Cardiac muscle cell (in vitro differentiated cells and primary cell): ENCODE results near the gene PHACTR3. TPM values are rescaled to one million over a fixed set of nuclear protein-coding genes. Genes with fewer than 3 reads are reported as not detected.

Source experiments
- DNase-seq, 2 donors: peaks; one replicate each; pipeline versions ENCODE4 v3.0.0 to v3.0.0-alpha.2; 2010 to 2017; ENCODE audit warnings: low read depth in 1 of 2, low spot score in 1 of 2
- H3K27ac ChIP-seq: fragments of 200-600 bp; sonication (generic); 2 replicates; pipeline ENCODE4 v1.5.1; 2016
- H3K27me3 ChIP-seq: fragments of 200-600 bp; sonication (generic); 2 replicates; pipeline ENCODE4 v1.6.0; 2016; ENCODE audit warnings: control low read depth
- H3K36me3 ChIP-seq: fragments of 200-600 bp; sonication (generic); 2 replicates; pipeline ENCODE4 v1.5.1; 2016; ENCODE audit warnings: control low read depth
- H3K4me1 ChIP-seq: fragments of 200-600 bp; sonication (generic); 2 replicates; pipeline ENCODE4 v1.8.1; 2017; ENCODE audit warnings: low read depth, mild to moderate bottlenecking, mixed run types
- H3K4me3 ChIP-seq: fragments of 200-600 bp; sonication (generic); 2 replicates; pipeline ENCODE4 v1.5.1; 2016; ENCODE audit warnings: mild to moderate bottlenecking
- H3K9me3 ChIP-seq: fragments of 200-600 bp; sonication (generic); 2 replicates; pipeline ENCODE4 v1.5.1; 2017; ENCODE audit warnings: low read depth, mild to moderate bottlenecking, control low read depth
- polyA plus RNA-seq: library from polyadenylated mRNA; unstranded; fragments of >200 nt; fragmentation: Nextera tagmentation; extraction: Ambion mirVana; gene quantifications from 2 replicates; pipeline ENCODE4 v1.2.1, GENCODE V29; 2016
- total RNA-seq: library from RNA; depleted of rRNA; stranded (reverse); fragments of >200 nt; gene quantifications from 2 replicates; pipeline ENCODE4 v1.2.3, GENCODE V29; 2016
- TF ChIP-seq, protein P1 (sequence below): IDR thresholded peaks from 2 replicates; pipeline ENCODE4 v1.5.1; 2012; ENCODE audit warnings: low read depth, mild to moderate bottlenecking, low read length

PHACTR3 gene
- total and polyA plus RNA-seq, 2 experiments from 2014 or later: 0.55 to 17.0 TPM

DNA sequence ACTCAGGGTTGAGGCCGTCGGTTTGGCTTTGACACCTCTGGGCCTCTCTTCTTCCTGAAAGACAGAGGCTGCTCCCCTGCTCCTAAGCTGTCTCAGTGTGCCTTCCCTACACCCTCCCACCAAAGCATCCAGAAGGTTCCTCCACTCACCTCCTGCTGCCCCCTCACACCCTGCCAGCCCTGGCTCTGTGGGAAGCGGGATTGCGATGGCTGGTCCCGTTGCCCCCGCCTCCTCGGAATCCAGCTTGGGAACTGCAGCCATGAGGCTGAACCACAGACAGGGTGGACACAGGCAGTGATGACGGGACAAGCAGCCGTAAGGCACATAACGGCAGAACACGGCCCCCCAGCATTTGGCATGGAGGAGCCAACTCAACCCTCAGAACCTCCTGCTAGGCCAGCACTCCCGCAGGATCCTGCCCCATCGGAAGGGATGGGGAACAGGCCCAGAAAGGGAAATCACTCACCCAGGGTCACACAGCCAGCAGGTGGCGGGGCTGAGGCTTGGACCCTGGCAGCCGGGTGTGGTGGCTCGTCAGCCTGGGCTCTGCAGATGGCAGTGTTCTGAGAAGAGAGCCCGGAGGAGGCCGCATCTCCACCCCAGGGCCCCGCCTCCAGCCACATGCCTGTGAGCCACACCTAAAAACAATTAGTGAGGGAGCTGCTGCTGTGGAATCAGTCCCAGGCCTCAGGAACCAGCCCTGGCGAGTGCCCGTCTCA lies 139.6 kb downstream of the PHACTR3 start:
- Histone ChIP-seq H3K27me3 (no peaks in the 10 kb centered on the region), H3K27ac (no peak overlapping the region), H3K4me1 (no peaks in the 10 kb centered on the region), H3K36me3 (no peaks in the 10 kb centered on the region), H3K4me3 (no peak overlapping the region), H3K9me3 (no peaks in the 10 kb centered on the region)
- TF ChIP-seq, protein P1, sequence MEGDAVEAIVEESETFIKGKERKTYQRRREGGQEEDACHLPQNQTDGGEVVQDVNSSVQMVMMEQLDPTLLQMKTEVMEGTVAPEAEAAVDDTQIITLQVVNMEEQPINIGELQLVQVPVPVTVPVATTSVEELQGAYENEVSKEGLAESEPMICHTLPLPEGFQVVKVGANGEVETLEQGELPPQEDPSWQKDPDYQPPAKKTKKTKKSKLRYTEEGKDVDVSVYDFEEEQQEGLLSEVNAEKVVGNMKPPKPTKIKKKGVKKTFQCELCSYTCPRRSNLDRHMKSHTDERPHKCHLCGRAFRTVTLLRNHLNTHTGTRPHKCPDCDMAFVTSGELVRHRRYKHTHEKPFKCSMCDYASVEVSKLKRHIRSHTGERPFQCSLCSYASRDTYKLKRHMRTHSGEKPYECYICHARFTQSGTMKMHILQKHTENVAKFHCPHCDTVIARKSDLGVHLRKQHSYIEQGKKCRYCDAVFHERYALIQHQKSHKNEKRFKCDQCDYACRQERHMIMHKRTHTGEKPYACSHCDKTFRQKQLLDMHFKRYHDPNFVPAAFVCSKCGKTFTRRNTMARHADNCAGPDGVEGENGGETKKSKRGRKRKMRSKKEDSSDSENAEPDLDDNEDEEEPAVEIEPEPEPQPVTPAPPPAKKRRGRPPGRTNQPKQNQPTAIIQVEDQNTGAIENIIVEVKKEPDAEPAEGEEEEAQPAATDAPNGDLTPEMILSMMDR: no peak
- DNase-seq: no peak

DNA sequence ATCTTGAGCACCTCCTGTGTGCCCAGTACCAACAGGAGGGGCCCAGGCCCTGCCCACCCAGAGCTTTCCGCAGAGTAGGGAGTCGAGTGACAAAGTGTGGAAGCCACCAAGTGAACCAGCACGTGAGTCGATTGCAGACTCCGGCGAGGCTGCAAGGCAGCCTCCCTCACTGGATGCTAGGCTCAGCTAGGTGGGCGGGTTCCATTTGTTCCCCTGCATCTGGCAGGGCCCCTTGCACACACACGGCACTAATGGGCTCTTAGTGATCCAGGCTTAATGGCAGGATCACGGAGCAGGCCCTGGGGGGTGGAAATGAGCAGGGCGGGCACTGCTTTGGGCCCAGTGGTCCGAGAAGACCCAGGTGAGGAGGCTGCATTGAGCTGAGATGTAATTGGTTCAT lies 140.4 kb downstream of the PHACTR3 start:
- no peaks in the 10 kb centered on the region for H3K9me3 ChIP-seq
- no peak overlapping the region for H3K4me3 ChIP-seq
- H3K27ac ChIP-seq: no peak overlapping the region
- H3K36me3 ChIP-seq: no peaks in the 10 kb centered on the region
- no peaks in the 10 kb centered on the region for H3K4me1 ChIP-seq
- no peak for DNase-seq
- H3K27me3 ChIP-seq: no peaks in the 10 kb centered on the region
- TF ChIP-seq, protein P1: no peak

DNA sequence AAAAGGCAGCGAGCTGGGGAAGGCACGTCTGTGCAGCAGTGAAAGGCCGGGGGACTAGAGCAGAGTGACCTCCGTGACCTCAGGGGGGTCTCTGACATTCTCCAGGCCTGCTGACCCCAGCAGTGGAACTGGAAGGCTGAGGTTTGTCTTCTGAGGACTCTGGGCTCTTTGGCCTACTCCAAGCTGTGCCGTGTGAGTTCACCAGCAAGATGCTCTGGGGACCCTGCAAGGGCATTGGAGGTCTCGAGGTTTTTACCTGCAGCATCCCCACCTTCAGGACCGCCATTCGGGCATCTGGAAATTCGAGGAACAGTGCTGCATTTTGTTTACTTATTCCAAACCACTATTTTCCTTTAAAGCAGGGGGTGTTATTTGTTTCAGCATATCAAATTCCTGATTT lies 140.9 kb downstream of the PHACTR3 start:
- no peaks in the 10 kb centered on the region for H3K36me3 ChIP-seq
- H3K27ac ChIP-seq: no peak overlapping the region
- H3K9me3 ChIP-seq: no peaks in the 10 kb centered on the region
- no peak overlapping the region for H3K4me3 ChIP-seq
- H3K27me3 ChIP-seq: no peaks in the 10 kb centered on the region
- no peak for DNase-seq
- no peaks in the 10 kb centered on the region for H3K4me1 ChIP-seq
- TF ChIP-seq, protein P1: no peak

DNA sequence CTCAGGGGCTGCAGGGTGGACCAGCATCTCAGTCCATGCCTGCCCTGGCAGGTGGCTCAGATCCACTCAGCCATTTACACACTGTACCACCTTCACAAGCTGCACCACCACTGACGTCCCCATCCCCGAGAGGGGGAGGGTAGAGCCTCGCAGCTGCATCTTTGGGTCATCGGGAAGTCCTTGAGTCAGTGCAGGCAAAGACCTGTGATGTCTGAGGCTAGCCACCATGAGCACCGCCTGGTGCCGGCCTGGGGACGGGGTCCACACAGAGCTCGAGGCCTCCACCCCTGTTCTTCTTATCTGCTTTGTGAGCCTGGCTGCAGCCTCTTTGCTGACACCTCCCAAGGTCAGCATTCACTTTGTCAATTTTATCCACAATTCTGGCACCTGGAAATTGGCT lies 141.4 kb downstream of the PHACTR3 start:
- Histone ChIP-seq H3K9me3 (no peaks in the 10 kb centered on the region), H3K27me3 (no peaks in the 10 kb centered on the region), H3K36me3 (no peaks in the 10 kb centered on the region), H3K4me1 (no peaks in the 10 kb centered on the region), H3K4me3 (no peak overlapping the region), H3K27ac (no peak overlapping the region)
- TF ChIP-seq, protein P1: no peak
- no peak for DNase-seq

DNA sequence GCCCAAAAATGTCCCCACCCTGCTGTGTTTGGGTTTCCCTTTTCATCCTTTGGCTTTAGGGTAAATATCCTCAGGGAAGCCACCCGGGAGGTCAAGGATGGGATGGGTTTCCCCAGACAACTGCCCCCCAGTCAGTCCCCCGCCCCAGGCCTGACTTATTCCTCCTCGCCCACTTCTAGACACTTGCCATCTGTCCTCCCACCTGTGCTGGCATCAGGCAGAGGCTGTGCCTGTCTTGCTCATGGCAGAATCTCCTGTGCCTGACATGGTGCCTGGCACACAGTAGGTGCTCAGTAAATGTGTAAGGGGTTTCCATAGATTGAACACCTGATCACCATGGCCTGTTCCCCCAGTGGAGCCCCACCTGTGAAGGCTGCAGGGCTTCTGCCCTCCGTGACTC lies 141.8 kb downstream of the PHACTR3 start:
- DNase-seq: no peak

More for the DNA sequence above, 141.8 kb downstream of the PHACTR3 start:
- Histone ChIP-seq H3K4me3 (no peak overlapping the region), H3K27ac (no peak overlapping the region), H3K27me3 (no peaks in the 10 kb centered on the region), H3K9me3 (no peaks in the 10 kb centered on the region), H3K4me1 (no peaks in the 10 kb centered on the region), H3K36me3 (no peaks in the 10 kb centered on the region)
- TF ChIP-seq, protein P1: no peak
